GM19025 (cell line): ENCODE results near the gene TACR1.
"Not testable (repeated sequence)": the region's sequence is repeated elsewhere in the genome, so short reads cannot be mapped to it uniquely, and the experiment has no call there.

Source experiments
- ATAC-seq: cut with Tn5 transposase; IDR thresholded peaks from one replicate; pipeline ENCODE4 v1.9.1; 2021; ENCODE audit warnings: mild to moderate bottlenecking, low read depth, moderate library complexity; ENCODE audit not compliant: unreplicated experiment

TACR1 gene

DNA sequence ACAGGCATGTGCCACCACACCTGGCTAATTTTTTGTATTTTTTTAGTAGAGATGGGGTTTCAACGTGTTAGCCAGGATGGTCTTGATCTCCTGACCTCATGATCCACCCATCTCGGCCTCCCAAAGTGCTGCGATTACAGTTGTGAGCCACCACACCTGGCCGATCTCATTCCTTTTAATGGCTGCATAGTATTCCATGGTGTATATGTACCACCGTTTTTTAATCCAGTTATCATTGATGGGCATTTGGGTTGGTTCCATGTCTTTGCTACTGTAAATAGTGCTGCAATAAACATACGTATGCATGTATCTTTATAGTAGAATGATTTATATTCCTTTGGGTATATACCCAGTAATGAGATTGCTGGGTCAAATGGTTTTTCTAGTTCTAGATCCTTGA, 51.4 kb downstream of the TACR1 start:
- ATAC-seq, result not testable (repeated sequence)

DNA sequence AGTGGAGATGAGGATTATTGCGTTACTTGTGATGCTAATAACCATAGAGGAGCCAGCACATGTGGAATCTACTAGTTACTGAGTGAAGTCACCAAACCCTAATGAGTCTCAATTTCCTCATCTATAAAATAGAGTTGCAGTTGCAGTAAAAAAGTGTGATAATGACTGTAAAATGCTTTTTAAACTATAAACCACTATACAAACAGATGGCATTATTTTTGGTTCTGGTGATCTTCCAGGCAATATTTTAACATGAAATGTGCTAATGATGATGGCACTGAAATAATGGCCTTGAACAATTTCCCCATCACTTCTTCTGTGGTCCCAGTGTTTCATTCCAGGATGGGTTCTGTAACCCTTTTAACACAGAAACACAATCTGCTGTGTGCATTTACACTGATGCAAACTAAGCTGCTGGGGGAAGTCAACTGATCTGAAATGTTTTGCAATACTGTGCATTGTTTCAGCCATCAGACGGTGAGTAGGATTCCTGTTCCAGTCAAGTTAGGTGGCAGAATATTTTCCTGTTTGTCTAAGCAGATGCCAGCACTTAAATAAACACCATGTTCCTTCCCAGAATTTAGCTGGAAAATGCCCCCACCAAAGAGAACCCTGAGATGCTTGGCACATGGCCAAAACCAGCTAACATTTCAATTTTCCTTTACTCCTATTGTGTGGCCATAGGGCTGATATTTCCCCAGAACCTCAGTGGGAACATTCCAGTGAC, 52.6 kb downstream of the TACR1 start:
- ATAC-seq, result no peak

DNA sequence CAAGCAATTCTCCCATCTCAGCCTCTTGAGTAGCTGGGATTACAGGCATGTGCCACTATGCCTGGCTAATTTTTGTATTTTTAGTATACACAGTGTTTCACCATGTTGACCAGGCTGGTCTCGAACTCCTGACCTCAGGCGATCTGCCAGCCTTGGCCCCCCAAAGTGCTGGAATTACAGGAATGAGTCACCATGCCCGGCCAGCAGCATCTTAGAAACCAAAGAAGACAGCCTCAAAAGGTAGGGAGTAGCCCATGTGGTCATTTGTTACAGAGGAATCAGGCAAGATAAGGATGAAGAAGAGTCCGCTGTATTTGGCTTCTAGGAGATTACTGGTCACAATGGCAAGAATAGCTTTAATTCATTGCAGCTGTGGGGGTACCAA, 53.1 kb downstream of the TACR1 start:
- ATAC-seq, result not testable (repeated sequence)

- ATAC-seq, result no peak
Observed at GRCh38 chr2:75142081-75142480, 57.2 kb downstream of the TACR1 start.

DNA sequence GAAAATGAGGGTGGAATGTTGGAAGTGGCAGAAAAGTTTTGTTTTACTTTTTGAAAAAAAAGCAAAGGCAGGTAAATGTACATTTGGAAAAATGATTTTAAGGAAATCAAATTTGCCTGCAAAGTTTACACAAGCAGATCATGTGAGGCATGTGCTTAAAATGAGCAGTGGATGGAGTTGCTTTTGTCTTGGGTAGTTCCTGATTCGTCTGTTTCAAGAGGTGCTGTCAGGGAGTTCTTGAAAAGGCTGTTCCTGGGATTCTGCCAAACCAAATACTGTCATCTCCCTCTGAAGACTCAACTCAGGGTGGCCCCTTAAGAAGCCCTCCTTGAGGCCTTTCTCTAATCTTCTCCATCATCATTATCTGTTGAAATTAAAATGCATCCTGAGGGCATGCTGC, 59.0 kb downstream of the TACR1 start:
- ATAC-seq, result no peak

GRCh38 chr2:75139171-75139570, 60.1 kb downstream of the TACR1 start:
- no peak for ATAC-seq

DNA sequence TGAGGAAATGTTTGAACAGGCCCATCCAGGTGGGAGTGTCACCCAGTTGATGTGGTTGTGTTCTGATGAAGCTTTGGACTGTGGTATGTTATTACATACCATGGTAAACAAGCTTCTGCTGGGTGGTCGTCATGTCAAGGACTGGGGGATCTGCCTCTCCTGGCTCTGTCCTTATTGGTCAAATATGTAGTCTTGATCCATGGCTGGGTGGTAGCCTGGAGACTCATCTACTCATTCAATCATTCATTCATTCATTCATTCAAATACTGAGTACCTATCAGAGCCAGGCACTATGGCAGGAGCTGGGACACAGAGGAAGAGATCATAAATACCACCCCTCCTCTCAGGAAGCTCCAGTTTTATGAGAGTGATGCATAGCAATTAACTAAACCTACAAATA, 60.8 kb downstream of the TACR1 start:
- ATAC-seq, result no peak

- no peak for ATAC-seq
Observed at GRCh38 chr2:75135776-75136400, 63.4 kb downstream of the TACR1 start.

DNA sequence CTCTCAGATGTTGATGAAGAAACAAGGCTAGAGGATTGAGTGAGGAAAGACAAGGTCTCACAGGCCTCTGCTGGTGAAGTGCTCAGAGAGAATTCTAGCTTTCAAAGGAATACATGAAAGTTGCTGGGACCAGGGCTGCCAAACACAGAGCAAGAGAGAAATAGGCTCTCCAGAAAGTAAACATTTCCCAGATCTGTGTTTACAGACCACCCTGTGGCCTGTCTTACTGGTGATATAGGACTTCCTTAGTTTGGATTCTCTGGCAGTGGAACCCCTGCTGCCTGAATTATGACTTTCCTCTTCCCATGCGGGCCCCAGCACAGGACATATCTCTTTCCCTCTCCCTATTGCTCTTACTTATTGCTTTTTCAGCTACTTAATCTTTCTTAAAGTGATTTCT, 64.5 kb downstream of the TACR1 start:
- ATAC-seq, result no peak

DNA sequence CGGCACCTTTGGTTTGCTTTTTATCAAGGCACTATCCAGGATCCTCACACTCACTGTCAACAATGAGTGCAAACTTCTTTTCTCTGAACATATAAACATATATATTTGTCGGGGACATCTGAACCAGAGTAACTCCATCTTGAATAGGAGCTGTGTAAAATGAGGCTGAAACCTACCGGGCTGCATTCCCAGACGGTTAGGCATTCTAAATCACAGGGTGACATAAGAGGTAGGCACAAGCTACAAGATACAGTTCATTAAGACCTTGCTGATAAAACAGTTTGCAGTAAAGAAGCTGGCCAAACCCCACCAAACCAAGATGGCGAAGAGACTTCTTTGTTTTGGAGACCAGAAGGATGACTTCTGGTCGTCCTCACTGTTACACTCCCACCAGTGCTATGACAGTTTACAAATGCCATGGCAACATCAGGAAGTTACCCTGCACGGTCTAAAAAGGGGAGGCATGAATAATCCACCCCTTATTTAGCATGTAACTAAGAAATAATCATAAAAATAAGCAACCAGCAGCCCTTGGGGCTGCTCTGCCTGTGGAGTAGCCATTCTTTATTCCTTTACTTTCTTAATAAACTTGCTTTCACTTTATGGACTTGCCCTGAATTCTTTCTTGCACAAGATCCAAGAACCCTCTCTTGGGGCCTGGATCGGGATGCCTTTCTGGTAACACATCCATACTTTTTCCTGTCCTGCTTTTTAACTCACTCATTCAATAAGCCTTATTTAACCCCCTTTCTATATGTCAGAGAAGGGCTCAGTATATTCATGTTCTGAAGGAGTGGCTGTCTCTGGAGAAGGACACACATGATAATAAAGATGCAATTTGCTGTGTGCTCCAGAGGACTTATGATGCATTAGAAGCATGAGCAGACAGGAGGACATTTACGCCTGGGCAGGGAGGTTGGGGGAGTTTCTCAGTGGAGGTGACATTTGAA, 65.4 kb downstream of the TACR1 start:
- no peak for ATAC-seq

- ATAC-seq, result no peak
Observed at GRCh38 chr2:75130171-75130570, 69.1 kb downstream of the TACR1 start.

DNA sequence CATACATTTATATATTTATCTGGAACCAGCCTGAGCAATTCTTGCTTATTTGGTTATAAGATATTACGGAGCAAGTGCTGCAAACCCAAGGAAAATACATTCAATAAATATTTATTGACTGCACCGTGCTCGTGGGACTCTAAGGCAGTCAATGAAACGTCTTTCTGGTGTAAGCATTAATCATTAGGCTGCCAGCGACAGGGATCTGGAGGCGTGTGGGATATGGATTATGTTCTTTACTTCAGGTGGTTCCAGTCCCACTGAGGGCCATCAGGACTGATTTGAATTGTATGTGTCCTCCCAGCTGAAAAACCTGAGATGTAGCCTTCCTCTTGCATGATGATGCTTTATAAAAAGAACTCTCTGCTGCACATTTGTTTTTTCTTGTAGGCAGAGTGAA, 75.4 kb downstream of the TACR1 start:
- no peak for ATAC-seq

- ATAC-seq, result no peak
Observed at GRCh38 chr2:75113231-75113869, 86.0 kb downstream of the TACR1 start.

DNA sequence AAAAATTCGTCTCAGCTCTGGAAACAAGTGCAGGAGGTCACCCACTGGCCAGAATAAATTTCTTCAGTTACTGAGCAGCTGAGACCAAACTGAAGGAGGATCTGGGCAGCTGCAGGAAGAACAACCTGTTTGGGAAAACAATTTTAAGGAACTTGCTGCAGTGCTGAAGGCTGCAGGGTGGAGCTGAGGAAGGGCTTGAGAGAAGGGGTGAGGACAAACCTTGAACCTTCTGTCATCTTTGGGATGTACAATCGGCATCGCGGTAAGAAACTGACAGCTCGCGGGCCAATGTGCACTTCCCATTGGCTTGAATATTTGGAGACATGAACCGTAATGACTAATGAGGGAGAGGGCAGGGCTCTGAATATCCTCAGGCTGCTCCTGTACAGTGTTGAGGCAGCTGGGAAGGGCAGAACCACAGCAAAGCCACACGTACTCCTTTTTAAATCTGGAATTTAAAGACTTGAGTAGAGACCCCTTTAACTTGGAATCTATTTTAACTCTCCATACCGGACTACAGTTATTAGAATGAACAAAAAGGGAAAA, 90.3 kb downstream of the TACR1 start:
- no peak for ATAC-seq

DNA sequence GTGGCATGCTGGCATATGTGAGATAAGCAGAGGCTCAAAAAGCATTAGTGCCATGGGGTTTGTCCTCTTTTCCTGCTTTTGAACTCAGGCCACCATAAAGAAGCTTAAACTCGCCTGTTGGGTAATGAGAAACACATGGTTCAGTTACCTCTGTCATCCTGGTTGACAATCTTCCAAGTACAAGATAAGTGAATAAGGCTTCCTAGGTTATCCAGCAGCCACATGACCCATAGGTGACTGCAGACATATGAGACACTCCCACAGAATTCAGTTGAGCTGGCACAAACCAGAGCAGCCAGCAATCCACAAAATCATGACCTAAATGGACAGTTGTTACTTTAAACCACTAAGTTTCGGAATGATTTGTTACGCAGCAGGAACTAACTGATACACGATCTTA, 97.3 kb downstream of the TACR1 start:
- no peak for ATAC-seq

DNA sequence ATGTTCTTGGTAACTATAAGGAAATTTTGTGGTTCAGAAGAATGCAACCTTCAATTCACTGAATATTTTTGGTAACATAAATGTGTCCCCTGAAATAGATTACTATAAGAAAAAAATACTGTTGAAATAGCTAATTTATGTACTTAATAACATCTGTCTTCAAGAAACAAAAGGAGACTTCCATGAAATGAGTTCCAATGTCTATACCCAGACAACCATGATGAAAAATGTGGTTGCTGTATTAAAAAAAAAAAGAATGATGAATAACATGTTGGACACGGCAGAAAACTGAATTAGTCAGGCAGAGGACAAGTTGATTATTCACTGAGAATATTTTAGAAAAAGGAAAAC, 98.5 kb downstream of the TACR1 start:
- no peak for ATAC-seq

DNA sequence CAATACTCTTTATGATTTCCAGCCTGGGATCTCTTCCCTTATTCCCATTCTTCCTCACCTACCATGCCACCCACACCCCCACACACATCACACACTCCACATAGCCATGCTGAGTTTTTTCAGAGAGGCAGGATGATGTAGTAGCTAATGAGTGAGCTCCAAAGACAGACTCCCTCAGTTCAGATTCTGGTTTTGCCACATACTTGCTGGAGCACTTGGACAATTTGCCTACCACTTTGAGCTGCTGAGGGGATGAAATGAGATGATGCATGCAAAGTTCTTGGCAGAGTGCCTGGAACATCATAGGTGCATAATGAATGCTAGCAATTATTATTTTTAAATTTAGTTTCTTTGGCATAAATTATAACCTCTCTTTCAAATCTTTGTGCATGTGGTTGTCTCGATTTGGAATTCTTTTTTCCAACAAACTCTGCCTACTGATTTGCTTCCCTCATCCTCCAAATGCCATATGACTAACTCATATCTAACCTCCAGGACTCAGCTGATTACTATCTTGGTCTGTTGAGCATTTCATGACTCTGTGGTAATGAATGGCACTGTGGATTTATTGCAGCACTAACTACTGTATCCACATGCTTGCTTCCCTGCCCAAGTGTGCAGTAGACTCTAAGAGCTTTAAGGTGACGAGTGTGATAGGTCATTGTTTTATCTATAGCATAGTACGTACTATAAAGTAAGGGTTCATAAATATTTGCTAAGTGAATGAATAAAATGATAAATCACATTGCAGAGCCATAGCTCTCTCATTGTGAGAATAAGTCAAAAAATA, 99.1 kb downstream of the TACR1 start:
- no peak for ATAC-seq

GRCh38 chr2:75099521-75099922, 99.8 kb downstream of the TACR1 start:
- no peak for ATAC-seq

DNA sequence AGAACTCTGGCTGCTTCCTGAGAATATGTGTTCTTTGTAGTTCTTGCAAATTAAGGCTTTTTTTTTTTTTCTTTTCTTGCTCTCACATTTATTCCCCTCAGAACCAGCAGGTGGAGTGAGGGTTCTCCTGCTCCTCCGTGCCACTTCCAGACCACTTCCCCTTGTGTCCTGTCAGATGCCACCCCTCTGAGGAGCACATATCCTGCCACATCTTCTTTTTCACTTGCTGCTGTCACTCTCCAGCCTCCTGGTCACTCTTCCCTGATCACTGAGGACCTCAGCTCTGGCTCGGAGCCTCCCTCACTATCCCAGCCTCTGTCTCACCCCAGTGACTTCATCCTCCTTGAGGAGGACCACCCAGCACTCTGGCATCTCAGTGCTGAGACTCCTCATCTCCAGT, 100.5 kb downstream of the TACR1 start:
- ATAC-seq, result no peak

DNA sequence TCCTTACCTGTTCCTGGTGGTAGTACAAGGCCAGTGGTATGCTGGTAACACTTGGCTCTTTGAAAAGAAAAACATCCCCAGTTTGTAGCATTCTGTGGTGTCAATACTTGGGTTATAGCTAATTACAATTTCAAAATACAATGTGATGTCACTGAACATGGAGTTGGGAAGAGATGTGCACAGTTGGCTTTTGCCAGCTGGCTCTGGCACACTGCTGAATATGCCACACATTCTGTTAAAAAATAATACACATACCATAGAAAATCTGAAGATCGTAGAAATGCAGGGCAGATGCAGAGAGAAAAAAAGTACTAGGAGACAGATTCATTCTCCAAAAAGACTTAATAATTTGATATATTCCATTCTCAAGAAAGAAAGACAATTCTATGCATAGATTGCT, 101.5 kb downstream of the TACR1 start:
- no peak for ATAC-seq
